ENCODE data around the gene LRRC58. TPM values are rescaled to one million over a fixed set of nuclear protein-coding genes. Genes with fewer than 3 reads are reported as not detected.

The LRRC58 gene
- total and polyA plus RNA-seq, 12 donors: 5.8 to 80.4 (median 40.8) TPM

- H3K9me3 ChIP-seq (replicated peaks in 1 of 3): no peaks in the 10 kb centered on the region
- WGBS, 4 donors: 56 to 73% (median 64%) methylated on average over 1 of the region's 1 CpG
- H3K27me3 ChIP-seq: no peaks in the 10 kb centered on the region
- H3K36me3 ChIP-seq (replicated peaks in 1 of 2): no peaks in the 10 kb centered on the region
- no peaks in the 10 kb centered on the region for H3K4me1 ChIP-seq (replicated peaks in 1 of 2)
- H3K27ac ChIP-seq: no peak overlapping the region
- H3K4me3 ChIP-seq: no peak overlapping the region
- intact Hi-C loops (cut with DNase I): no loop called here
- DNase-seq: no peak
- TF ChIP-seq POLR2A (IDR thresholded peaks at IDR 0.05): no peak
- no peak for TF ChIP-seq CTCF (IDR thresholded peaks at IDR 0.05)
Measured at GRCh38 chr3:120364101-120364500, 14.9 kb upstream of the LRRC58 start.

GRCh38 chr3:120357807-120358206, 8.7 kb upstream of the LRRC58 start:
- intact Hi-C loops (cut with DNase I): no loop called here

GRCh38 chr3:120355486-120355885, 6.3 kb upstream of the LRRC58 start:
- TF ChIP-seq CTCF (IDR thresholded peaks at IDR 0.05): no peak
- TF ChIP-seq POLR2A (IDR thresholded peaks at IDR 0.05): no peak
- 83 to 90% (median 88%) methylated on average over 1 of the region's 1 CpG for WGBS, 4 donors
- no peak for DNase-seq
- Histone ChIP-seq H3K27ac (no peak overlapping the region), H3K4me3 (no peak overlapping the region), H3K27me3 (no peaks in the 10 kb centered on the region), H3K4me1 (replicated peaks in 1 of 2) (peaks cover 0 to 6% of the 10 kb centered on the region in 2 donors), H3K9me3 (replicated peaks in 1 of 3) (no peaks in the 10 kb centered on the region), H3K36me3 (replicated peaks in 1 of 2) (no peaks in the 10 kb centered on the region)
- intact Hi-C loops (cut with DNase I): no loop called here

More at GRCh38 chr3:120357807-120358206, 8.7 kb upstream of the LRRC58 start:
- no peak for DNase-seq
- no peaks in the 10 kb centered on the region for H3K36me3 ChIP-seq (replicated peaks in 1 of 2)
- H3K27ac ChIP-seq: no peak overlapping the region
- H3K4me1 ChIP-seq (replicated peaks in 1 of 2): no peaks in the 10 kb centered on the region
- TF ChIP-seq CTCF (IDR thresholded peaks at IDR 0.05): no peak
- no peak for TF ChIP-seq POLR2A (IDR thresholded peaks at IDR 0.05)
- H3K9me3 ChIP-seq (replicated peaks in 1 of 3): no peaks in the 10 kb centered on the region
- H3K27me3 ChIP-seq: no peaks in the 10 kb centered on the region
- no peak overlapping the region for H3K4me3 ChIP-seq

GRCh38 chr3:120353463-120353862, 4.3 kb upstream of the LRRC58 start:
- no peak overlapping the region for H3K27ac ChIP-seq
- H3K27me3 ChIP-seq: no peaks in the 10 kb centered on the region
- H3K9me3 ChIP-seq (replicated peaks in 1 of 3): no peaks in the 10 kb centered on the region
- no peak overlapping the region for H3K4me3 ChIP-seq
- no peak for DNase-seq
- peaks cover 0 to 13% of the 10 kb centered on the region in 2 donors for H3K4me1 ChIP-seq (replicated peaks in 1 of 2)
- TF ChIP-seq CTCF (IDR thresholded peaks at IDR 0.05) (no peak), POLR2A (IDR thresholded peaks at IDR 0.05) (no peak)
- H3K36me3 ChIP-seq (replicated peaks in 1 of 2): no peaks in the 10 kb centered on the region
- intact Hi-C loops (cut with DNase I): no loop called here

Data from adrenal gland (tissue), 12 donors.